ENCODE results near the gene LRSAM1. TPM values are rescaled to one million over a fixed set of nuclear protein-coding genes. Genes with fewer than 3 reads are reported as not detected.

LRSAM1 gene
- total and polyA plus RNA-seq, 4 donors = 6.6 to 9.7 (median 7.1) TPM

DNA sequence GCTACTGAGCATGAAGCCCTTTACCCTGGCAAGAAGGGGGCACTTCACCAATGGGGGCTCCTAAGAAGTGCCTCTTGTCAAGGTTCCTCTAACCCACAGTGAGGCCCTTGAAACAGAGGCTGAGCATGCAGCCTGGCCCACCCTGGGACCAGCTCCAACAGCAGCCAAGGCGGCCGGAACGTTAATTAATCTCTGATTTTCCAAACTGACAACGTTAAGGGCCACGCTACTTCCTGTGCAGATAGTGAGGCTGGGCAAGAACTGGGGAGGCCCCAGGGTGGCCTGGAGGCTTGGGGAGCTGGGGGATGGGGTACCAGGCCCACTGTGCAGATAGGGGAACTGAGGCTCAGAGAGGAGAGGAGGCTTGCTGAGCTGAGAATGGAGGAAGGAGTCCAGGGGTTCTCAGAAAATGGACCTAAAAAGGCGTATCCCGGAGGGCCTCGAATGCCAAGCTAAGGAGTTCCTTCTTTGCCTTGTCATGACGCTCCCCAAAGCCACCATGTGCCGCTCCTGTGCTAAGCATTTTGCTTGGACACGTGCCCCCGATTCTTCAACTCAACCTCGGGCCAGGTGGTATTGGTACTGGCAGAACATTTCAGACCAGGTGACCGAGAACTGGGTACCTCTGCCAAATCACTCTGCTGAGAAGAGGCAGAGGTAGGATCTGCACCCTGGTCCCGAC, 88.8 kb downstream of the LRSAM1 start:
- no peak overlapping the region for H3K9ac ChIP-seq (ENCODE audit: low read depth in 1 of 2, low read length in 2 of 2)
- no peaks in the 10 kb centered on the region for H3K36me3 ChIP-seq (ENCODE audit: control insufficient read depth in 4 of 4, insufficient read depth in 3 of 4, low read depth in 1 of 4, low read length in 3 of 4)

DNA sequence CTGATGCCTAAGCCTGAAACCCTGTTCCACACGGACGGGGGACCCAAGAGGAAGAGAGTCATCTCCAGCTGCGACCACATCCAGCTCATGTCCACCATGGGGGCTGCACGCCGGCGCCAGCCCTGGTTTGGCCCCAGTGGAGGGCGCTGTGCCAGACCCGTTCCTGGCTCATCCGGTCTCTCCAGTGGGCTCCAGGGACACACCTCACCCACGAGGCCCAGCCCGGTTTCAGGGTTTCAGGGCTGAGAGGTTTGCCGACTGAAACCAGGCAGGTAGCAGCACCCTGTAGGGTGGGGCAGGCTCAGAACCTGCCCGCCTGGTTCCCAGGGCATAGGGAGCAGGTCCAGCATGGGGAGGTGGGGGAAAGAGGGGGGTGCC, 89.3 kb downstream of the LRSAM1 start:
- no peaks in the 10 kb centered on the region for H3K9me3 ChIP-seq (ENCODE audit: control insufficient read depth in 4 of 4, low read length in 3 of 4)
- no peaks in the 10 kb centered on the region for H3K27me3 ChIP-seq (ENCODE audit: control insufficient read depth in 4 of 4, insufficient read depth in 4 of 4, low read length in 3 of 4)
- no peak overlapping the region for H3K9ac ChIP-seq (ENCODE audit: low read depth in 1 of 2, low read length in 2 of 2)
- H3K4me1 ChIP-seq (ENCODE audit: control insufficient read depth in 4 of 4, insufficient read depth in 4 of 4, low read length in 3 of 4) = peaks cover 3 to 21% (median 5%) of the 10 kb centered on the region in 4 donors
- no peak for DNase-seq (ENCODE audit: low spot score)
- H3K27ac ChIP-seq (ENCODE audit: low read depth in 1 of 2, low read length in 2 of 2) = peak overlapping the region in 1 of 2 donors; percentile 8
- no peaks in the 10 kb centered on the region for H3K36me3 ChIP-seq (ENCODE audit: control insufficient read depth in 4 of 4, insufficient read depth in 3 of 4, low read depth in 1 of 4, low read length in 3 of 4)
- WGBS = 75% methylated on average over 13 of the region's 13 CpGs
- TF ChIP-seq GABPA (IDR thresholded peaks at IDR 0.05 in 1 of 2, conservative IDR thresholded peaks at IDR 0.05 in 1 of 2) (no peak), SP1 (IDR thresholded peaks at IDR 0.05) (no peak), HNF4G (IDR thresholded peaks at IDR 0.05) (no peak), FOXA1 (IDR thresholded peaks at IDR 0.05) (no peak)
- TF ChIP-seq, protein P1, sequence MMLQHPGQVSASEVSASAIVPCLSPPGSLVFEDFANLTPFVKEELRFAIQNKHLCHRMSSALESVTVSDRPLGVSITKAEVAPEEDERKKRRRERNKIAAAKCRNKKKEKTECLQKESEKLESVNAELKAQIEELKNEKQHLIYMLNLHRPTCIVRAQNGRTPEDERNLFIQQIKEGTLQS (IDR thresholded peaks at IDR 0.05) = no peak
- no peak overlapping the region for H3K4me3 ChIP-seq (ENCODE audit: low read depth in 1 of 3, low read length in 3 of 3)

More for the DNA sequence above, 88.8 kb downstream of the LRSAM1 start:
- Histone ChIP-seq H3K4me1 (ENCODE audit: control insufficient read depth in 4 of 4, insufficient read depth in 4 of 4, low read length in 3 of 4) (peaks cover 1 to 15% (median 2%) of the 10 kb centered on the region in 4 donors), H3K4me3 (ENCODE audit: low read depth in 1 of 3, low read length in 3 of 3) (no peak overlapping the region), H3K27ac (ENCODE audit: low read depth in 1 of 2, low read length in 2 of 2) (peak overlapping the region in 1 of 2 donors; percentile 39), H3K27me3 (ENCODE audit: control insufficient read depth in 4 of 4, insufficient read depth in 4 of 4, low read length in 3 of 4) (no peaks in the 10 kb centered on the region), H3K9me3 (ENCODE audit: control insufficient read depth in 4 of 4, low read length in 3 of 4) (no peaks in the 10 kb centered on the region)
- TF ChIP-seq SP1 (IDR thresholded peaks at IDR 0.05) (no peak), JUND (IDR thresholded peaks at IDR 0.05) (no peak), HNF4G (IDR thresholded peaks at IDR 0.05) (no peak), EGR1 (IDR thresholded peaks at IDR 0.05; ENCODE audit: low read depth in 2 of 2) (no peak), NR2F2 (IDR thresholded peaks at IDR 0.05) (no peak)
- TF ChIP-seq, protein P2, sequence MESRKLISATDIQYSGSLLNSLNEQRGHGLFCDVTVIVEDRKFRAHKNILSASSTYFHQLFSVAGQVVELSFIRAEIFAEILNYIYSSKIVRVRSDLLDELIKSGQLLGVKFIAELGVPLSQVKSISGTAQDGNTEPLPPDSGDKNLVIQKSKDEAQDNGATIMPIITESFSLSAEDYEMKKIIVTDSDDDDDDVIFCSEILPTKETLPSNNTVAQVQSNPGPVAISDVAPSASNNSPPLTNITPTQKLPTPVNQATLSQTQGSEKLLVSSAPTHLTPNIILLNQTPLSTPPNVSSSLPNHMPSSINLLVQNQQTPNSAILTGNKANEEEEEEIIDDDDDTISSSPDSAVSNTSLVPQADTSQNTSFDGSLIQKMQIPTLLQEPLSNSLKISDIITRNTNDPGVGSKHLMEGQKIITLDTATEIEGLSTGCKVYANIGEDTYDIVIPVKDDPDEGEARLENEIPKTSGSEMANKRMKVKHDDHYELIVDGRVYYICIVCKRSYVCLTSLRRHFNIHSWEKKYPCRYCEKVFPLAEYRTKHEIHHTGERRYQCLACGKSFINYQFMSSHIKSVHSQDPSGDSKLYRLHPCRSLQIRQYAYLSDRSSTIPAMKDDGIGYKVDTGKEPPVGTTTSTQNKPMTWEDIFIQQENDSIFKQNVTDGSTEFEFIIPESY (IDR thresholded peaks at IDR 0.05) = no peak
- TF ChIP-seq, protein P3, sequence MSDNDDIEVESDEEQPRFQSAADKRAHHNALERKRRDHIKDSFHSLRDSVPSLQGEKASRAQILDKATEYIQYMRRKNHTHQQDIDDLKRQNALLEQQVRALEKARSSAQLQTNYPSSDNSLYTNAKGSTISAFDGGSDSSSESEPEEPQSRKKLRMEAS (IDR thresholded peaks at IDR 0.05) = no peak
- TF ChIP-seq, protein P4, sequence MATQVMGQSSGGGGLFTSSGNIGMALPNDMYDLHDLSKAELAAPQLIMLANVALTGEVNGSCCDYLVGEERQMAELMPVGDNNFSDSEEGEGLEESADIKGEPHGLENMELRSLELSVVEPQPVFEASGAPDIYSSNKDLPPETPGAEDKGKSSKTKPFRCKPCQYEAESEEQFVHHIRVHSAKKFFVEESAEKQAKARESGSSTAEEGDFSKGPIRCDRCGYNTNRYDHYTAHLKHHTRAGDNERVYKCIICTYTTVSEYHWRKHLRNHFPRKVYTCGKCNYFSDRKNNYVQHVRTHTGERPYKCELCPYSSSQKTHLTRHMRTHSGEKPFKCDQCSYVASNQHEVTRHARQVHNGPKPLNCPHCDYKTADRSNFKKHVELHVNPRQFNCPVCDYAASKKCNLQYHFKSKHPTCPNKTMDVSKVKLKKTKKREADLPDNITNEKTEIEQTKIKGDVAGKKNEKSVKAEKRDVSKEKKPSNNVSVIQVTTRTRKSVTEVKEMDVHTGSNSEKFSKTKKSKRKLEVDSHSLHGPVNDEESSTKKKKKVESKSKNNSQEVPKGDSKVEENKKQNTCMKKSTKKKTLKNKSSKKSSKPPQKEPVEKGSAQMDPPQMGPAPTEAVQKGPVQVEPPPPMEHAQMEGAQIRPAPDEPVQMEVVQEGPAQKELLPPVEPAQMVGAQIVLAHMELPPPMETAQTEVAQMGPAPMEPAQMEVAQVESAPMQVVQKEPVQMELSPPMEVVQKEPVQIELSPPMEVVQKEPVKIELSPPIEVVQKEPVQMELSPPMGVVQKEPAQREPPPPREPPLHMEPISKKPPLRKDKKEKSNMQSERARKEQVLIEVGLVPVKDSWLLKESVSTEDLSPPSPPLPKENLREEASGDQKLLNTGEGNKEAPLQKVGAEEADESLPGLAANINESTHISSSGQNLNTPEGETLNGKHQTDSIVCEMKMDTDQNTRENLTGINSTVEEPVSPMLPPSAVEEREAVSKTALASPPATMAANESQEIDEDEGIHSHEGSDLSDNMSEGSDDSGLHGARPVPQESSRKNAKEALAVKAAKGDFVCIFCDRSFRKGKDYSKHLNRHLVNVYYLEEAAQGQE (IDR thresholded peaks at IDR 0.05) = no peak
- TF ChIP-seq, protein P5, sequence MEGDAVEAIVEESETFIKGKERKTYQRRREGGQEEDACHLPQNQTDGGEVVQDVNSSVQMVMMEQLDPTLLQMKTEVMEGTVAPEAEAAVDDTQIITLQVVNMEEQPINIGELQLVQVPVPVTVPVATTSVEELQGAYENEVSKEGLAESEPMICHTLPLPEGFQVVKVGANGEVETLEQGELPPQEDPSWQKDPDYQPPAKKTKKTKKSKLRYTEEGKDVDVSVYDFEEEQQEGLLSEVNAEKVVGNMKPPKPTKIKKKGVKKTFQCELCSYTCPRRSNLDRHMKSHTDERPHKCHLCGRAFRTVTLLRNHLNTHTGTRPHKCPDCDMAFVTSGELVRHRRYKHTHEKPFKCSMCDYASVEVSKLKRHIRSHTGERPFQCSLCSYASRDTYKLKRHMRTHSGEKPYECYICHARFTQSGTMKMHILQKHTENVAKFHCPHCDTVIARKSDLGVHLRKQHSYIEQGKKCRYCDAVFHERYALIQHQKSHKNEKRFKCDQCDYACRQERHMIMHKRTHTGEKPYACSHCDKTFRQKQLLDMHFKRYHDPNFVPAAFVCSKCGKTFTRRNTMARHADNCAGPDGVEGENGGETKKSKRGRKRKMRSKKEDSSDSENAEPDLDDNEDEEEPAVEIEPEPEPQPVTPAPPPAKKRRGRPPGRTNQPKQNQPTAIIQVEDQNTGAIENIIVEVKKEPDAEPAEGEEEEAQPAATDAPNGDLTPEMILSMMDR (IDR thresholded peaks at IDR 0.05; ENCODE audit: low read depth, low read length, missing input control) = no peak
- no peak for DNase-seq (ENCODE audit: low spot score)
- WGBS = 79% methylated on average over 15 of the region's 15 CpGs

Data from liver (tissue), 9 donors.